Measurements from ENCODE around the gene DDAH1.

DNA sequence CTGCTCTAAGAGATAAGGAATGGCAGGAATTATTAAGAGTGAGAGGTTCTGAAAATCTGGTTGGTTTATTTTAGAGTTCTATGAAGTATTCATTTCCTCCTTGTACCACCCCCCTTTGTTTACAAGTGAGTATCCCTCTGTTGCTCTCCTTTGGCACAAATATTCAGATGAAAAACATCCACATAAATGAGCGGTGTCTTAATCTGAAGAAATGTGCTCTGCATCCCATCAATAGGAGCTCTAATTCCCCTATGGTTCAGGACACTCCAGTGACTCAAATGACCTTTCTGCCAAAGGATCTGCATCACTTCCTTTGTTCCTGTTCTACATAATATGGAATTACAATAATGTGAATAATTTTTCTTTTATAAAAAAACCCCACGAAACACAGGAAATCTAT lies 16.6 kb downstream of the DDAH1 start:
- TF ChIP-seq, protein P1, sequence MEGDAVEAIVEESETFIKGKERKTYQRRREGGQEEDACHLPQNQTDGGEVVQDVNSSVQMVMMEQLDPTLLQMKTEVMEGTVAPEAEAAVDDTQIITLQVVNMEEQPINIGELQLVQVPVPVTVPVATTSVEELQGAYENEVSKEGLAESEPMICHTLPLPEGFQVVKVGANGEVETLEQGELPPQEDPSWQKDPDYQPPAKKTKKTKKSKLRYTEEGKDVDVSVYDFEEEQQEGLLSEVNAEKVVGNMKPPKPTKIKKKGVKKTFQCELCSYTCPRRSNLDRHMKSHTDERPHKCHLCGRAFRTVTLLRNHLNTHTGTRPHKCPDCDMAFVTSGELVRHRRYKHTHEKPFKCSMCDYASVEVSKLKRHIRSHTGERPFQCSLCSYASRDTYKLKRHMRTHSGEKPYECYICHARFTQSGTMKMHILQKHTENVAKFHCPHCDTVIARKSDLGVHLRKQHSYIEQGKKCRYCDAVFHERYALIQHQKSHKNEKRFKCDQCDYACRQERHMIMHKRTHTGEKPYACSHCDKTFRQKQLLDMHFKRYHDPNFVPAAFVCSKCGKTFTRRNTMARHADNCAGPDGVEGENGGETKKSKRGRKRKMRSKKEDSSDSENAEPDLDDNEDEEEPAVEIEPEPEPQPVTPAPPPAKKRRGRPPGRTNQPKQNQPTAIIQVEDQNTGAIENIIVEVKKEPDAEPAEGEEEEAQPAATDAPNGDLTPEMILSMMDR (IDR thresholded peaks at IDR 0.05), result no peak
- TF ChIP-seq, protein P2, sequence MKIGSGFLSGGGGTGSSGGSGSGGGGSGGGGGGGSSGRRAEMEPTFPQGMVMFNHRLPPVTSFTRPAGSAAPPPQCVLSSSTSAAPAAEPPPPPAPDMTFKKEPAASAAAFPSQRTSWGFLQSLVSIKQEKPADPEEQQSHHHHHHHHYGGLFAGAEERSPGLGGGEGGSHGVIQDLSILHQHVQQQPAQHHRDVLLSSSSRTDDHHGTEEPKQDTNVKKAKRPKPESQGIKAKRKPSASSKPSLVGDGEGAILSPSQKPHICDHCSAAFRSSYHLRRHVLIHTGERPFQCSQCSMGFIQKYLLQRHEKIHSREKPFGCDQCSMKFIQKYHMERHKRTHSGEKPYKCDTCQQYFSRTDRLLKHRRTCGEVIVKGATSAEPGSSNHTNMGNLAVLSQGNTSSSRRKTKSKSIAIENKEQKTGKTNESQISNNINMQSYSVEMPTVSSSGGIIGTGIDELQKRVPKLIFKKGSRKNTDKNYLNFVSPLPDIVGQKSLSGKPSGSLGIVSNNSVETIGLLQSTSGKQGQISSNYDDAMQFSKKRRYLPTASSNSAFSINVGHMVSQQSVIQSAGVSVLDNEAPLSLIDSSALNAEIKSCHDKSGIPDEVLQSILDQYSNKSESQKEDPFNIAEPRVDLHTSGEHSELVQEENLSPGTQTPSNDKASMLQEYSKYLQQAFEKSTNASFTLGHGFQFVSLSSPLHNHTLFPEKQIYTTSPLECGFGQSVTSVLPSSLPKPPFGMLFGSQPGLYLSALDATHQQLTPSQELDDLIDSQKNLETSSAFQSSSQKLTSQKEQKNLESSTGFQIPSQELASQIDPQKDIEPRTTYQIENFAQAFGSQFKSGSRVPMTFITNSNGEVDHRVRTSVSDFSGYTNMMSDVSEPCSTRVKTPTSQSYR (CRISPR knock-in tag; IDR thresholded peaks at IDR 0.05), result no peak
- TF ChIP-seq ZNF512 (CRISPR knock-in tag; IDR thresholded peaks at IDR 0.05; ENCODE audit: borderline replicate concordance) (no peak), FOXP4 (CRISPR knock-in tag; IDR thresholded peaks at IDR 0.05) (no peak), ZNF232 (CRISPR knock-in tag; IDR thresholded peaks at IDR 0.05) (no peak), TCF7 (CRISPR knock-in tag; IDR thresholded peaks at IDR 0.05; ENCODE audit: low read depth) (no peak), ZNF317 (CRISPR knock-in tag; IDR thresholded peaks at IDR 0.05; ENCODE audit: borderline replicate concordance, low read depth) (no peak), E2F5 (CRISPR knock-in tag; IDR thresholded peaks at IDR 0.05) (no peak)

Measured in WTC11 (cell line).